Progenitor cell of endocrine pancreas (in vitro differentiated cells): ENCODE measurements around the gene SH3GL2. TPM values are rescaled to one million over a fixed set of nuclear protein-coding genes. Genes with fewer than 3 reads are reported as not detected.
A peak's percentile ranks its signal among the peaks of the same experiment; 100 is the strongest.

ENCODE experiments used
- DNase-seq: peaks from one replicate; pipeline ENCODE4 v3.0.0; 2021; ENCODE audit warnings: low spot score; ENCODE audit not compliant: unreplicated experiment
- H3K27ac Mint-ChIP-seq: 2 replicates; pipeline ENCODE4 v1.8.0; 2021; ENCODE audit warnings: mild to moderate bottlenecking, moderate library complexity, mixed read lengths
- H3K27me3 Mint-ChIP-seq: 2 replicates; pipeline ENCODE4 v1.8.0; 2021; ENCODE audit warnings: mixed read lengths
- H3K36me3 Mint-ChIP-seq: 2 replicates; pipeline ENCODE4 v1.8.0; 2022; ENCODE audit warnings: mixed read lengths; ENCODE audit not compliant: insufficient read depth
- H3K4me1 Mint-ChIP-seq: 2 replicates; pipeline ENCODE4 v1.8.0; 2021; ENCODE audit warnings: low read depth, mixed read lengths
- H3K4me3 Mint-ChIP-seq: 2 replicates; pipeline ENCODE4 v1.8.0; 2021; ENCODE audit warnings: low read depth, mild to moderate bottlenecking, moderate library complexity, mixed read lengths
- H3K9me3 Mint-ChIP-seq: 2 replicates; pipeline ENCODE4 v1.8.0; 2021; ENCODE audit warnings: low read depth, mixed read lengths
- CTCF ChIP-seq: fragments of 200-600 bp; sonication (generic); IDR thresholded peaks from one replicate; pipeline ENCODE4 v1.5.0; 2021; ENCODE audit warnings: antibody characterized with exemption, mild to moderate bottlenecking; ENCODE audit not compliant: unreplicated experiment
- total RNA-seq: library from RNA; stranded (reverse); gene quantifications from 2 replicates; pipeline ENCODE4 v1.2.1, GENCODE V29; 2021

The SH3GL2 gene
- total RNA-seq, 1 donor from 2014 or later, result 3.3 TPM

GRCh38 chr9:17789316-17789715 is 210.4 kb downstream of the SH3GL2 start:
- H3K27me3 Mint-ChIP-seq, result no peaks in the 10 kb centered on the region
- H3K27ac Mint-ChIP-seq, result no peak overlapping the region
- no peak overlapping the region for H3K4me3 Mint-ChIP-seq
- TF ChIP-seq CTCF, result no peak
- DNase-seq, result no peak
- no peaks in the 10 kb centered on the region for H3K4me1 Mint-ChIP-seq
- H3K9me3 Mint-ChIP-seq, result no peaks in the 10 kb centered on the region
- no peaks in the 10 kb centered on the region for H3K36me3 Mint-ChIP-seq

GRCh38 chr9:17793713-17794622 is 215.1 kb downstream of the SH3GL2 start:
- no peak for DNase-seq
- no peak overlapping the region for H3K27ac Mint-ChIP-seq
- H3K4me3 Mint-ChIP-seq, result no peak overlapping the region
- H3K9me3 Mint-ChIP-seq, result no peaks in the 10 kb centered on the region
- peak; percentile 48 for TF ChIP-seq CTCF
- no peaks in the 10 kb centered on the region for H3K36me3 Mint-ChIP-seq
- H3K27me3 Mint-ChIP-seq, result no peaks in the 10 kb centered on the region
- no peaks in the 10 kb centered on the region for H3K4me1 Mint-ChIP-seq

GRCh38 chr9:17795744-17796143 is 216.9 kb downstream of the SH3GL2 start:
- Mint-ChIP-seq H3K27ac (no peak overlapping the region), H3K4me3 (no peak overlapping the region), H3K36me3 (no peaks in the 10 kb centered on the region), H3K27me3 (no peaks in the 10 kb centered on the region), H3K4me1 (no peaks in the 10 kb centered on the region), H3K9me3 (no peaks in the 10 kb centered on the region)
- TF ChIP-seq CTCF, result no peak
- DNase-seq, result no peak

- no peak for DNase-seq
- H3K9me3 Mint-ChIP-seq, result no peaks in the 10 kb centered on the region
- no peak overlapping the region for H3K4me3 Mint-ChIP-seq
- H3K4me1 Mint-ChIP-seq, result no peaks in the 10 kb centered on the region
- no peak overlapping the region for H3K27ac Mint-ChIP-seq
- no peak for TF ChIP-seq CTCF
- no peaks in the 10 kb centered on the region for H3K36me3 Mint-ChIP-seq
- no peaks in the 10 kb centered on the region for H3K27me3 Mint-ChIP-seq
These were observed 220.5 kb downstream of the SH3GL2 start for GRCh38 chr9:17799369-17799768.

- Mint-ChIP-seq H3K9me3 (no peaks in the 10 kb centered on the region), H3K27me3 (no peaks in the 10 kb centered on the region), H3K4me3 (no peak overlapping the region), H3K4me1 (no peaks in the 10 kb centered on the region), H3K27ac (no peak overlapping the region), H3K36me3 (no peaks in the 10 kb centered on the region)
- no peak for TF ChIP-seq CTCF
- DNase-seq, result no peak
These were observed 221.6 kb downstream of the SH3GL2 start for GRCh38 chr9:17800418-17800817.
